IPS-NIHi11 (cell line): ENCODE data around the gene TTC38.
A peak's percentile ranks its signal among the peaks of the same experiment; 100 is the strongest.
"Not testable (repeated sequence)": the region's sequence is repeated elsewhere in the genome, so short reads cannot be mapped to it uniquely, and the experiment has no call there.

Experiments
- DNase-seq: peaks from one replicate; pipeline ENCODE4 v3.0.0; 2012; ENCODE audit warnings: mixed read lengths, low spot score

Gene TTC38

GRCh38 chr22:46296257-46297150 lies 28.7 kb downstream of the TTC38 start, which contains the start of gene GTSE1:
TSS of gene GTSE1 (plus strand) at chr22:46296870. CDS start at chr22:46297401, 531 bp downstream.
- peak; percentile 100 for DNase-seq

- peak; percentile 48 for DNase-seq
Observed at GRCh38 chr22:46297151-46297812, 29.5 kb downstream of the TTC38 start.

- no peak for DNase-seq
Observed at GRCh38 chr22:46299101-46299500, 31.3 kb downstream of the TTC38 start.

GRCh38 chr22:46300491-46300890 lies 32.7 kb downstream of the TTC38 start:
- no peak for DNase-seq

- no peak for DNase-seq
Observed at GRCh38 chr22:46303347-46303965, 35.6 kb downstream of the TTC38 start.

- no peak for DNase-seq
Observed at GRCh38 chr22:46308283-46308988, 40.6 kb downstream of the TTC38 start.

- no peak for DNase-seq
Observed at GRCh38 chr22:46309526-46310085, 41.8 kb downstream of the TTC38 start.

- no peak for DNase-seq
Observed at GRCh38 chr22:46312056-46312455, 44.2 kb downstream of the TTC38 start.

- DNase-seq, result not testable (repeated sequence)
Observed at GRCh38 chr22:46312848-46313247, 45.0 kb downstream of the TTC38 start.

- no peak for DNase-seq
Observed at GRCh38 chr22:46315976-46316375, 48.2 kb downstream of the TTC38 start.

- no peak for DNase-seq
Observed at GRCh38 chr22:46317646-46318045, 49.8 kb downstream of the TTC38 start.

GRCh38 chr22:46318576-46318975 lies 50.8 kb downstream of the TTC38 start:
- DNase-seq, result no peak

GRCh38 chr22:46319319-46319718 lies 51.5 kb downstream of the TTC38 start:
- no peak for DNase-seq

- no peak for DNase-seq
Observed at GRCh38 chr22:46320166-46320710, 52.4 kb downstream of the TTC38 start.

GRCh38 chr22:46320716-46321386 lies 53.0 kb downstream of the TTC38 start:
- no peak for DNase-seq

- no peak for DNase-seq
Observed at GRCh38 chr22:46322711-46323110, 54.9 kb downstream of the TTC38 start.

- no peak for DNase-seq
Observed at GRCh38 chr22:46323162-46323561, 55.4 kb downstream of the TTC38 start.

GRCh38 chr22:46326066-46326680 lies 58.4 kb downstream of the TTC38 start:
- no peak for DNase-seq

GRCh38 chr22:46327691-46328465 lies 60.1 kb downstream of the TTC38 start:
- DNase-seq, result no peak

- DNase-seq, result no peak
Observed at GRCh38 chr22:46328797-46329196, 61.0 kb downstream of the TTC38 start.
